ENCODE data around the gene TBL1XR1.

DNA sequence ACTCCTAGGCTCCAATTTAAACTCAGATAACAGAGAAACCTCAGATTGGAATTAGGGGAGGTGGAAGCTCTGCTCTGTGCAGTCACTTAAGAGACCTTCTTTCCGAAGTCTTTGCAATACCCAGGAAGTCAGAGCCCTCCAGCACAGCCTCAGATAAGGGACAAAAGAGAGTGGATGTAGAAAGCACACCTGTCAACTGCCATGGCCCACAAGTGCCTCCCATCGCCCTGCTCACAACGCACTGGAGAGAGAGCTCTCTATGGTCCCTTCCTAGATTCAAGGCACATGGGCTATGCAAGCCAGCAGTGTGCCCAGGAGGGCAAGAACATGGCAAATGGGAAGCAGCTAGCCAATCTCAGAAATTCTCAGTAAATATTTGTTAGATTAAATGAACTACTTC is 47.3 kb upstream of the TBL1XR1 start:
- TF ChIP-seq, protein P1, sequence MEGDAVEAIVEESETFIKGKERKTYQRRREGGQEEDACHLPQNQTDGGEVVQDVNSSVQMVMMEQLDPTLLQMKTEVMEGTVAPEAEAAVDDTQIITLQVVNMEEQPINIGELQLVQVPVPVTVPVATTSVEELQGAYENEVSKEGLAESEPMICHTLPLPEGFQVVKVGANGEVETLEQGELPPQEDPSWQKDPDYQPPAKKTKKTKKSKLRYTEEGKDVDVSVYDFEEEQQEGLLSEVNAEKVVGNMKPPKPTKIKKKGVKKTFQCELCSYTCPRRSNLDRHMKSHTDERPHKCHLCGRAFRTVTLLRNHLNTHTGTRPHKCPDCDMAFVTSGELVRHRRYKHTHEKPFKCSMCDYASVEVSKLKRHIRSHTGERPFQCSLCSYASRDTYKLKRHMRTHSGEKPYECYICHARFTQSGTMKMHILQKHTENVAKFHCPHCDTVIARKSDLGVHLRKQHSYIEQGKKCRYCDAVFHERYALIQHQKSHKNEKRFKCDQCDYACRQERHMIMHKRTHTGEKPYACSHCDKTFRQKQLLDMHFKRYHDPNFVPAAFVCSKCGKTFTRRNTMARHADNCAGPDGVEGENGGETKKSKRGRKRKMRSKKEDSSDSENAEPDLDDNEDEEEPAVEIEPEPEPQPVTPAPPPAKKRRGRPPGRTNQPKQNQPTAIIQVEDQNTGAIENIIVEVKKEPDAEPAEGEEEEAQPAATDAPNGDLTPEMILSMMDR (conservative IDR thresholded peaks at IDR 0.05; ENCODE audit: low read depth, low read length), result no peak
- TF ChIP-seq EZH2phosphoT487 (IDR thresholded peaks at IDR 0.05; ENCODE audit: borderline replicate concordance, low read length) (no peak), EZH2 (IDR thresholded peaks at IDR 0.05; ENCODE audit: low read length, unreplicated experiment) (no peak)

All from PC-3 (cell line).